DOHH2 (cell line): ENCODE data around the gene JMJD8.

Source experiments
- CTCF ChIP-seq: fragments of 200-600 bp; sonication (generic); IDR thresholded peaks from one replicate; pipeline ENCODE4 v1.5.1; 2014; ENCODE audit warnings: antibody characterized with exemption, mild to moderate bottlenecking, low read depth, low read length; ENCODE audit not compliant: poor library complexity, severe bottlenecking
- EZH2phosphoT487 ChIP-seq: fragments of 200-600 bp; sonication (generic); IDR thresholded peaks from 2 replicates; pipeline ENCODE4 v1.6.1; 2017; ENCODE audit warnings: borderline replicate concordance, mild to moderate bottlenecking, antibody characterized with exemption, low read length, moderate library complexity, mixed read lengths

- TF ChIP-seq CTCF (no peak), EZH2phosphoT487 (no peak)
Measured at GRCh38 chr16:644556-644955, 39.6 kb downstream of the JMJD8 start.
